ENCODE results near the gene TAC4. TPM values are rescaled to one million over a fixed set of nuclear protein-coding genes. Genes with fewer than 3 reads are reported as not detected.

Gene TAC4
- total and polyA plus RNA-seq, 2 donors (not counting 3 experiments of a cell fraction or from before 2014, with no cell fraction given): 0.19 TPM; not detected in 1

DNA sequence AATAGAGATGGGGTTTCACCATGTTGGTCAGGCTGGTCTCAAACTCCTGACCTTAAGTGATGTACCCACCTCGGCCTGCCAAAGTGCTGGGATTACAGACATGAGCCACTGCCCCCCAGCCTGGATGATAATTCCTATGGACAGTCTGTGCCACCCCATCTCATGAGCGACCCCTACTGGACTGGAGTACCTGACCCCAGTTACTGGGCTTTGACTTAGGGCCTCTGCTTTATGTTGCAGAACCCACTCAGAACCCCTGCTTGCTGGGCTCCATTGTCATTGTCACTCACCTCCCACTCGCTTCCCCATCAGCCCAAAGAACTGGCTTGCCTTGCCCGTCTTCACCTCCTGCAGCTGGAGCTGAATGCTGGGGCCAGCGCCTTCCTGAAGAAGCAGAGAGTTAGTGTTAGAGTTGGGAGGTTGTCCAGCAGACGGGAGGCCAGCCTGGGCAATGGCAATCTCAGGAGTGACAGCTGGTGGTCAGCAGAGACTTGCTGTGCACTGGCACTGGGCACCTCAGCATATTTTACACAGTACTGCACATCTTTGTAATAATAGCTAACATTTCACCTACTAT, 4.0 kb downstream of the TAC4 start:
- TF ChIP-seq MYC (IDR thresholded peaks at IDR 0.05; ENCODE audit: low read depth, low read length) (no peak), POLR2AphosphoS5 (IDR thresholded peaks at IDR 0.05; ENCODE audit: insufficient read depth, low read depth, low read length) (no peak), EZH2 (IDR thresholded peaks at IDR 0.05; ENCODE audit: borderline replicate concordance, low read depth, low read length, severe bottlenecking) (no peak)
- TF ChIP-seq, protein P1, sequence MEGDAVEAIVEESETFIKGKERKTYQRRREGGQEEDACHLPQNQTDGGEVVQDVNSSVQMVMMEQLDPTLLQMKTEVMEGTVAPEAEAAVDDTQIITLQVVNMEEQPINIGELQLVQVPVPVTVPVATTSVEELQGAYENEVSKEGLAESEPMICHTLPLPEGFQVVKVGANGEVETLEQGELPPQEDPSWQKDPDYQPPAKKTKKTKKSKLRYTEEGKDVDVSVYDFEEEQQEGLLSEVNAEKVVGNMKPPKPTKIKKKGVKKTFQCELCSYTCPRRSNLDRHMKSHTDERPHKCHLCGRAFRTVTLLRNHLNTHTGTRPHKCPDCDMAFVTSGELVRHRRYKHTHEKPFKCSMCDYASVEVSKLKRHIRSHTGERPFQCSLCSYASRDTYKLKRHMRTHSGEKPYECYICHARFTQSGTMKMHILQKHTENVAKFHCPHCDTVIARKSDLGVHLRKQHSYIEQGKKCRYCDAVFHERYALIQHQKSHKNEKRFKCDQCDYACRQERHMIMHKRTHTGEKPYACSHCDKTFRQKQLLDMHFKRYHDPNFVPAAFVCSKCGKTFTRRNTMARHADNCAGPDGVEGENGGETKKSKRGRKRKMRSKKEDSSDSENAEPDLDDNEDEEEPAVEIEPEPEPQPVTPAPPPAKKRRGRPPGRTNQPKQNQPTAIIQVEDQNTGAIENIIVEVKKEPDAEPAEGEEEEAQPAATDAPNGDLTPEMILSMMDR (IDR thresholded peaks at IDR 0.05; ENCODE audit: extremely low read depth in 1 of 2, insufficient read depth in 1 of 2, low read depth in 1 of 2, low read length in 2 of 2): peak; percentile 66 to 69
- no peaks in the 10 kb centered on the region for H3K9me1 ChIP-seq (replicated peaks; ENCODE audit: control insufficient read depth, extremely low read depth, insufficient read depth, low read length)
- intact Hi-C loops (cut with micrococcal nuclease): loop anchor here (2.0 kb wide), 1 partner anchor 135 kb away; no protein-coding TSS in a partner anchor
- H3K4me1 ChIP-seq (ENCODE audit: control insufficient read depth, extremely low read depth, insufficient read depth, low read length): peaks cover 8% of the 10 kb centered on the region
- H2AFZ ChIP-seq (ENCODE audit: low read depth, low read length): no peak overlapping the region
- no peak overlapping the region for H3K9ac ChIP-seq (replicated peaks; ENCODE audit: extremely low read depth, insufficient read depth, low read length)
- H3K4me2 ChIP-seq (ENCODE audit: insufficient read depth, low read length): no peak overlapping the region
- peak; percentile 39 for DNase-seq (ENCODE audit: low read depth, low spot score)
- no peaks in the 10 kb centered on the region for H3K79me2 ChIP-seq (ENCODE audit: control insufficient read depth, insufficient read depth, low read length)
- H3K4me3 ChIP-seq (replicated peaks in 1 of 3; ENCODE audit: insufficient read depth in 1 of 3, low read depth in 1 of 3, low read length in 3 of 3): no peak overlapping the region
- H3K27me3 ChIP-seq (ENCODE audit: control insufficient read depth in 2 of 2, insufficient read depth in 2 of 2, low read length in 2 of 2): no peaks in the 10 kb centered on the region
- no peak overlapping the region for H3K27ac ChIP-seq (ENCODE audit: insufficient read depth, low read depth, low read length)
- BruUV-seq (replicated peaks): no TSS peak
- no peaks in the 10 kb centered on the region for H3K9me3 ChIP-seq (replicated peaks; ENCODE audit: control insufficient read depth, insufficient read depth, low read length)
- POLR2A ChIA-PET: no interaction called here
- CTCF ChIA-PET: interaction anchor here (0.7 to 2.1 kb wide), 7 partner anchors 10 to 287 kb away, joined by 3 to 11 read pairs (median 4); partner anchors contain the start of gene SLC35B1
- FAIRE-seq: peak; percentile 67
- H3K36me3 ChIP-seq (ENCODE audit: control insufficient read depth in 2 of 2, extremely low read depth in 1 of 2, insufficient read depth in 2 of 2, low read length in 2 of 2): peaks cover 0 to 8% of the 10 kb centered on the region in 2 experiments
- dilution Hi-C loops (cut with MboI; ENCODE audit: extremely low pct_ligation_motif_present, low sequenced_read_pairs): no loop called here
- H4K20me1 ChIP-seq (replicated peaks; ENCODE audit: control insufficient read depth, extremely low read depth, insufficient read depth, low read length): no peaks in the 10 kb centered on the region

DNA sequence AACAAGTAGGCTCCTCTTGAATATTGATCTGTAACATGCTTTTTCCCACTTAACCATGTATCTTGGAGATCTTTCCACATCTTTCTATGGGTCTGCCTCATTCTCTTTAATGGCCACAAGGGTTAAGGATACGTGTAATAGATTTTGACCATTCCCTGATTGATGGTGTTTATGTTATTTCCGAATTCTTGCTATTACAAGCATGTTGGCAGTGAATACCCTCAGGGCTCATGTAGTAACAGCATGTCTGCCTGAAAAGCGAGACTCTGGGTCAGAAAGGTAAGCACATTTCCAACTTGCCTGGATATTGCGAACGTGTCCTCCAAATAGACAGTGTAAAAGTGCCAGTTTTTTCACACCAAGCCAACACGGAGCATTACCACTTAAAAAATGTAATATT, 5.0 kb downstream of the TAC4 start:
- no peaks in the 10 kb centered on the region for H3K9me3 ChIP-seq (replicated peaks; ENCODE audit: control insufficient read depth, insufficient read depth, low read length)
- H3K79me2 ChIP-seq (ENCODE audit: control insufficient read depth, insufficient read depth, low read length): no peaks in the 10 kb centered on the region
- H3K9me1 ChIP-seq (replicated peaks; ENCODE audit: control insufficient read depth, extremely low read depth, insufficient read depth, low read length): no peaks in the 10 kb centered on the region
- TF ChIP-seq MAX (IDR thresholded peaks at IDR 0.05; ENCODE audit: insufficient read depth, insufficient read length): no peak
- TF ChIP-seq, protein P1 (IDR thresholded peaks at IDR 0.05; ENCODE audit: extremely low read depth in 1 of 2, insufficient read depth in 1 of 2, low read depth in 1 of 2, low read length in 2 of 2): no peak
- TF ChIP-seq POLR2AphosphoS5 (IDR thresholded peaks at IDR 0.05; ENCODE audit: insufficient read depth, low read depth, low read length): no peak
- no peak for TF ChIP-seq POLR2A (IDR thresholded peaks at IDR 0.05; ENCODE audit: low read depth, low read length)
- TF ChIP-seq MYC (IDR thresholded peaks at IDR 0.05; ENCODE audit: low read depth, low read length): no peak
- no peak for TF ChIP-seq EZH2 (IDR thresholded peaks at IDR 0.05; ENCODE audit: borderline replicate concordance, low read depth, low read length, severe bottlenecking)
- H2AFZ ChIP-seq (ENCODE audit: low read depth, low read length): no peak overlapping the region
- ChIA-PET POLR2A (no interaction called here), CTCF (interaction anchor here (0.7 to 2.1 kb wide), 3 partner anchors 9 to 42 kb away, joined by 3 to 5 read pairs (median 4); no protein-coding TSS in a partner anchor)
- peaks cover 0 to 8% of the 10 kb centered on the region in 2 experiments for H3K36me3 ChIP-seq (ENCODE audit: control insufficient read depth in 2 of 2, extremely low read depth in 1 of 2, insufficient read depth in 2 of 2, low read length in 2 of 2)
- H3K4me2 ChIP-seq (ENCODE audit: insufficient read depth, low read length): no peak overlapping the region
- FAIRE-seq: no peak
- peak; percentile 46 for DNase-seq (ENCODE audit: low read depth, low spot score)
- H3K4me3 ChIP-seq (replicated peaks in 1 of 3; ENCODE audit: insufficient read depth in 1 of 3, low read depth in 1 of 3, low read length in 3 of 3): no peak overlapping the region
- H3K27me3 ChIP-seq (ENCODE audit: control insufficient read depth in 2 of 2, insufficient read depth in 2 of 2, low read length in 2 of 2): no peaks in the 10 kb centered on the region
- intact Hi-C loops (cut with micrococcal nuclease) (loop anchor here (2.0 kb wide), 1 partner anchor 134 kb away; no protein-coding TSS in a partner anchor), dilution Hi-C loops (cut with MboI; ENCODE audit: extremely low pct_ligation_motif_present, low sequenced_read_pairs) (no loop called here)
- BruUV-seq (replicated peaks): no TSS peak
- no peak overlapping the region for H3K27ac ChIP-seq (ENCODE audit: insufficient read depth, low read depth, low read length)
- peaks cover 12% of the 10 kb centered on the region for H3K4me1 ChIP-seq (ENCODE audit: control insufficient read depth, extremely low read depth, insufficient read depth, low read length)
- no peaks in the 10 kb centered on the region for H4K20me1 ChIP-seq (replicated peaks; ENCODE audit: control insufficient read depth, extremely low read depth, insufficient read depth, low read length)
- no peak overlapping the region for H3K9ac ChIP-seq (replicated peaks; ENCODE audit: extremely low read depth, insufficient read depth, low read length)
